ENCODE data around the gene SOAT2. TPM values are rescaled to one million over a fixed set of nuclear protein-coding genes. Genes with fewer than 3 reads are reported as not detected.
A peak's percentile ranks its signal among the peaks of the same experiment; 100 is the strongest.

The SOAT2 gene
- total and polyA plus RNA-seq, 4 donors: 0.48 to 9.4 (median 1.3) TPM

- Histone ChIP-seq H3K4me3 (ENCODE audit: low read depth in 1 of 3, low read length in 3 of 3) (no peak overlapping the region), H3K9ac (ENCODE audit: low read depth in 1 of 2, low read length in 2 of 2) (no peak overlapping the region), H3K9me3 (ENCODE audit: control insufficient read depth in 4 of 4, low read length in 3 of 4) (no peaks in the 10 kb centered on the region), H3K27ac (ENCODE audit: low read depth in 1 of 2, low read length in 2 of 2) (peak overlapping the region; percentile 20 to 39), H3K27me3 (ENCODE audit: control insufficient read depth in 4 of 4, insufficient read depth in 4 of 4, low read length in 3 of 4) (no peaks in the 10 kb centered on the region), H3K4me1 (ENCODE audit: control insufficient read depth in 4 of 4, insufficient read depth in 4 of 4, low read length in 3 of 4) (peaks cover 0 to 28% (median 5%) of the 10 kb centered on the region in 4 donors), H3K36me3 (ENCODE audit: control insufficient read depth in 4 of 4, insufficient read depth in 3 of 4, low read depth in 1 of 4, low read length in 3 of 4) (peaks cover 4 to 19% (median 7%) of the 10 kb centered on the region in 4 donors)
- no peak for TF ChIP-seq GABPA (IDR thresholded peaks at IDR 0.05 in 1 of 2, conservative IDR thresholded peaks at IDR 0.05 in 1 of 2)
- peak; percentile 28 for TF ChIP-seq SP1 (IDR thresholded peaks at IDR 0.05)
- TF ChIP-seq NR2F2 (IDR thresholded peaks at IDR 0.05): peak; percentile 100
- no peak for TF ChIP-seq HNF4A (conservative IDR thresholded peaks at IDR 0.05)
- peak; percentile 56 to 73 for TF ChIP-seq RXRA (IDR thresholded peaks at IDR 0.05)
- peak in 1 of 2 donors; percentile 15 for TF ChIP-seq RAD21 (IDR thresholded peaks at IDR 0.05)
- 80% methylated on average over 11 of the region's 11 CpGs for WGBS
- DNase-seq (ENCODE audit: low spot score): no peak
Measured at GRCh38 chr12:53071591-53072551, 31.4 kb upstream of the SOAT2 start.

- H3K4me1 ChIP-seq (ENCODE audit: control insufficient read depth in 4 of 4, insufficient read depth in 4 of 4, low read length in 3 of 4): peaks cover 4 to 34% (median 10%) of the 10 kb centered on the region in 4 donors
- no peak overlapping the region for H3K27ac ChIP-seq (ENCODE audit: low read depth in 1 of 2, low read length in 2 of 2)
- no peak overlapping the region for H3K9ac ChIP-seq (ENCODE audit: low read depth in 1 of 2, low read length in 2 of 2)
- no peaks in the 10 kb centered on the region for H3K9me3 ChIP-seq (ENCODE audit: control insufficient read depth in 4 of 4, low read length in 3 of 4)
- H3K36me3 ChIP-seq (ENCODE audit: control insufficient read depth in 4 of 4, insufficient read depth in 3 of 4, low read depth in 1 of 4, low read length in 3 of 4): peaks cover 6 to 16% (median 8%) of the 10 kb centered on the region in 4 donors
- H3K27me3 ChIP-seq (ENCODE audit: control insufficient read depth in 4 of 4, insufficient read depth in 4 of 4, low read length in 3 of 4): no peaks in the 10 kb centered on the region
- no peak overlapping the region for H3K4me3 ChIP-seq (ENCODE audit: low read depth in 1 of 3, low read length in 3 of 3)
- 42% methylated on average over 6 of the region's 6 CpGs for WGBS
- DNase-seq (ENCODE audit: low spot score): no peak
- TF ChIP-seq FOXA1 (IDR thresholded peaks at IDR 0.05) (no peak), TAF1 (conservative IDR thresholded peaks at IDR 0.05) (no peak), CTCF (IDR thresholded peaks at IDR 0.05; ENCODE audit: low read depth, low read length, missing input control) (no peak), MAX (IDR thresholded peaks at IDR 0.05) (no peak), JUND (IDR thresholded peaks at IDR 0.05) (no peak), REST (IDR thresholded peaks at IDR 0.05) (no peak), HNF4G (IDR thresholded peaks at IDR 0.05) (no peak), FOXA2 (IDR thresholded peaks at IDR 0.05) (no peak), NR2F2 (IDR thresholded peaks at IDR 0.05) (no peak), SP1 (IDR thresholded peaks at IDR 0.05) (no peak), GABPA (IDR thresholded peaks at IDR 0.05 in 1 of 2, conservative IDR thresholded peaks at IDR 0.05 in 1 of 2) (no peak), YY1 (IDR thresholded peaks at IDR 0.05) (no peak), ZBTB33 (IDR thresholded peaks at IDR 0.05) (no peak), RAD21 (IDR thresholded peaks at IDR 0.05) (no peak), ATF3 (IDR thresholded peaks at IDR 0.05) (no peak), EGR1 (IDR thresholded peaks at IDR 0.05; ENCODE audit: low read depth in 2 of 2) (no peak), RXRA (IDR thresholded peaks at IDR 0.05) (no peak), HNF4A (conservative IDR thresholded peaks at IDR 0.05) (no peak)
Measured at GRCh38 chr12:53073881-53074280, 29.4 kb upstream of the SOAT2 start.
